Natural killer cell treated with Interleukin-12 subunit alpha and Interleukin-12 subunit beta and Interleukin-15 and Interleukin-18, amount 100 ng/mL, for 72 hours (primary cell): ENCODE measurements around the gene SMIM5. TPM values are rescaled to one million over a fixed set of nuclear protein-coding genes. Genes with fewer than 3 reads are reported as not detected.

ENCODE experiments used
- ATAC-seq, 2 donors: fragments of 150-1000 bp; cut with Tn5 transposase in 1 of 2; sonication (Bioruptor Pico), chemical (Tn5 transposase) in 1 of 2; 2 replicates each; pipeline ENCODE4 v1.10.0; 2021
- DNase-seq: peaks from one replicate; pipeline ENCODE4 v3.0.0; 2022; ENCODE audit warnings: low spot score
- H3K27ac Mint-ChIP-seq, 2 donors: 1 replicate in 1 of 2; 2 replicates in 1 of 2; pipeline ENCODE4 v1.8.0; 2022; ENCODE audit warnings: mixed read lengths in 2 of 2, mild to moderate bottlenecking in 1 of 2, moderate library complexity in 1 of 2
- H3K27me3 Mint-ChIP-seq, 2 donors: 1 replicate in 1 of 2; 2 replicates in 1 of 2; pipeline ENCODE4 v1.8.0; 2022; ENCODE audit warnings: mixed read lengths in 2 of 2
- H3K36me3 Mint-ChIP-seq: one replicate; pipeline ENCODE4 v1.8.0; 2022; ENCODE audit warnings: mixed read lengths
- H3K4me1 Mint-ChIP-seq, 2 donors: 1 replicate in 1 of 2; 2 replicates in 1 of 2; pipeline ENCODE4 v1.8.0; 2022; ENCODE audit warnings: low read depth in 2 of 2, mixed read lengths in 2 of 2, mild to moderate bottlenecking in 1 of 2
- H3K4me3 Mint-ChIP-seq: one replicate; pipeline ENCODE4 v1.8.0; 2022; ENCODE audit warnings: mixed read lengths
- H3K9me3 Mint-ChIP-seq: 2 replicates; pipeline ENCODE4 v1.8.0; 2022; ENCODE audit warnings: mixed read lengths
- total RNA-seq, 2 donors: library from RNA; stranded (reverse); gene quantifications; one replicate each; pipeline ENCODE4 v1.2.3, GENCODE V29; 2022

The SMIM5 gene
- total RNA-seq, 2 donors from 2014 or later: 0.29 to 0.36 TPM

GRCh38 chr17:75612906-75613626 is 20.2 kb upstream of the SMIM5 start:
- Mint-ChIP-seq H3K4me1 (no peaks in the 10 kb centered on the region), H3K27me3 (no peaks in the 10 kb centered on the region), H3K4me3 (no peak overlapping the region), H3K36me3 (no peaks in the 10 kb centered on the region), H3K9me3 (no peaks in the 10 kb centered on the region), H3K27ac (no peak overlapping the region)
- DNase-seq (no peak), ATAC-seq (peak in 1 of 2 donors; percentile 21)

GRCh38 chr17:75614006-75614405 is 19.2 kb upstream of the SMIM5 start:
- Mint-ChIP-seq H3K27ac (no peak overlapping the region), H3K4me1 (no peaks in the 10 kb centered on the region), H3K27me3 (no peaks in the 10 kb centered on the region), H3K4me3 (no peak overlapping the region), H3K36me3 (no peaks in the 10 kb centered on the region), H3K9me3 (no peaks in the 10 kb centered on the region)
- ATAC-seq (no peak), DNase-seq (no peak)

- no peak for ATAC-seq
- Mint-ChIP-seq H3K4me3 (no peak overlapping the region), H3K36me3 (no peaks in the 10 kb centered on the region), H3K9me3 (no peaks in the 10 kb centered on the region), H3K27ac (no peak overlapping the region), H3K27me3 (no peaks in the 10 kb centered on the region), H3K4me1 (no peaks in the 10 kb centered on the region)
- no peak for DNase-seq
These were observed 18.5 kb upstream of the SMIM5 start for GRCh38 chr17:75614556-75615270.

GRCh38 chr17:75615301-75615700 is 17.9 kb upstream of the SMIM5 start:
- DNase-seq: no peak
- Mint-ChIP-seq H3K27ac (no peak overlapping the region), H3K4me1 (no peaks in the 10 kb centered on the region), H3K36me3 (no peaks in the 10 kb centered on the region), H3K27me3 (no peaks in the 10 kb centered on the region), H3K9me3 (no peaks in the 10 kb centered on the region), H3K4me3 (no peak overlapping the region)
- ATAC-seq: no peak

GRCh38 chr17:75616521-75617122 is 16.6 kb upstream of the SMIM5 start:
- no peak for DNase-seq

GRCh38 chr17:75617218-75617617 is 16.0 kb upstream of the SMIM5 start:
- no peak overlapping the region for H3K4me3 Mint-ChIP-seq
- no peaks in the 10 kb centered on the region for H3K4me1 Mint-ChIP-seq
- H3K27me3 Mint-ChIP-seq: no peaks in the 10 kb centered on the region
- H3K27ac Mint-ChIP-seq: no peak overlapping the region
- H3K36me3 Mint-ChIP-seq: no peaks in the 10 kb centered on the region
- no peak for DNase-seq
- no peaks in the 10 kb centered on the region for H3K9me3 Mint-ChIP-seq
- no peak for ATAC-seq

More at GRCh38 chr17:75616521-75617122, 16.6 kb upstream of the SMIM5 start:
- no peaks in the 10 kb centered on the region for H3K27me3 Mint-ChIP-seq
- no peak overlapping the region for H3K4me3 Mint-ChIP-seq
- H3K27ac Mint-ChIP-seq: no peak overlapping the region
- no peaks in the 10 kb centered on the region for H3K9me3 Mint-ChIP-seq
- H3K4me1 Mint-ChIP-seq: no peaks in the 10 kb centered on the region
- no peak for ATAC-seq
- H3K36me3 Mint-ChIP-seq: no peaks in the 10 kb centered on the region

GRCh38 chr17:75617675-75618074 is 15.6 kb upstream of the SMIM5 start:
- Mint-ChIP-seq H3K36me3 (no peaks in the 10 kb centered on the region), H3K4me1 (peaks cover 0 to 1% of the 10 kb centered on the region in 2 donors), H3K27ac (no peak overlapping the region), H3K27me3 (no peaks in the 10 kb centered on the region), H3K9me3 (no peaks in the 10 kb centered on the region), H3K4me3 (no peak overlapping the region)
- DNase-seq (no peak), ATAC-seq (no peak)

GRCh38 chr17:75619506-75620431 is 13.5 kb upstream of the SMIM5 start:
- no peaks in the 10 kb centered on the region for H3K36me3 Mint-ChIP-seq
- DNase-seq (no peak), ATAC-seq (no peak)
- H3K9me3 Mint-ChIP-seq: no peaks in the 10 kb centered on the region
- peaks cover 0 to 2% of the 10 kb centered on the region in 2 donors for H3K4me1 Mint-ChIP-seq
- no peaks in the 10 kb centered on the region for H3K27me3 Mint-ChIP-seq
- no peak overlapping the region for H3K27ac Mint-ChIP-seq
- H3K4me3 Mint-ChIP-seq: no peak overlapping the region

GRCh38 chr17:75621489-75621888 is 11.7 kb upstream of the SMIM5 start:
- no peak overlapping the region for H3K27ac Mint-ChIP-seq
- H3K36me3 Mint-ChIP-seq: no peaks in the 10 kb centered on the region
- no peaks in the 10 kb centered on the region for H3K27me3 Mint-ChIP-seq
- H3K4me1 Mint-ChIP-seq: peaks cover 0 to 2% of the 10 kb centered on the region in 2 donors
- H3K4me3 Mint-ChIP-seq: no peak overlapping the region
- H3K9me3 Mint-ChIP-seq: no peaks in the 10 kb centered on the region
- ATAC-seq: no peak
- DNase-seq: no peak

- DNase-seq (no peak), ATAC-seq (no peak)
- H3K4me1 Mint-ChIP-seq: peaks cover 0 to 2% of the 10 kb centered on the region in 2 donors
- H3K4me3 Mint-ChIP-seq: no peak overlapping the region
- H3K27me3 Mint-ChIP-seq: no peaks in the 10 kb centered on the region
- no peaks in the 10 kb centered on the region for H3K9me3 Mint-ChIP-seq
- no peak overlapping the region for H3K27ac Mint-ChIP-seq
- no peaks in the 10 kb centered on the region for H3K36me3 Mint-ChIP-seq
These were observed 11.2 kb upstream of the SMIM5 start for GRCh38 chr17:75622076-75622475.

- DNase-seq (no peak), ATAC-seq (no peak)
- Mint-ChIP-seq H3K27me3 (no peaks in the 10 kb centered on the region), H3K4me3 (no peak overlapping the region), H3K27ac (no peak overlapping the region), H3K36me3 (no peaks in the 10 kb centered on the region), H3K4me1 (peaks cover 0 to 2% of the 10 kb centered on the region in 2 donors), H3K9me3 (no peaks in the 10 kb centered on the region)
These were observed 10.4 kb upstream of the SMIM5 start for GRCh38 chr17:75622771-75623273.

GRCh38 chr17:75623386-75623785 is 9.8 kb upstream of the SMIM5 start:
- Mint-ChIP-seq H3K4me1 (peaks cover 0 to 2% of the 10 kb centered on the region in 2 donors), H3K4me3 (no peak overlapping the region), H3K27me3 (no peaks in the 10 kb centered on the region), H3K36me3 (no peaks in the 10 kb centered on the region), H3K27ac (no peak overlapping the region), H3K9me3 (no peaks in the 10 kb centered on the region)
- ATAC-seq: no peak
- no peak for DNase-seq

- Mint-ChIP-seq H3K4me3 (no peak overlapping the region), H3K4me1 (peaks cover 0 to 2% of the 10 kb centered on the region in 2 donors), H3K27ac (no peak overlapping the region), H3K27me3 (no peaks in the 10 kb centered on the region), H3K9me3 (no peaks in the 10 kb centered on the region), H3K36me3 (no peaks in the 10 kb centered on the region)
- DNase-seq: no peak
- no peak for ATAC-seq
These were observed 9.2 kb upstream of the SMIM5 start for GRCh38 chr17:75624021-75624420.
